HL-60 (cell line): ENCODE measurements around the gene HLA-DOB.

Source experiments
- DNase-seq, 2 experiments: peaks; one replicate each; pipeline ENCODE4 v3.0.0-alpha.2; 2010 to 2020; ENCODE audit warnings: low read depth in 1 of 2, low spot score in 1 of 2
- H3K27ac ChIP-seq: fragments of 250-450 bp; sonication (Bioruptor Pico); replicated peaks from 2 replicates; pipeline ENCODE4 v1.5.1; 2020; ENCODE audit warnings: mild to moderate bottlenecking, moderate library complexity
- H3K27me3 ChIP-seq: fragments of 250-450 bp; sonication (Bioruptor Pico); 2 replicates; pipeline ENCODE4 v1.5.1; 2021; ENCODE audit warnings: mild to moderate bottlenecking, moderate library complexity; ENCODE audit not compliant: insufficient read depth, poor library complexity, severe bottlenecking
- H3K4me3 ChIP-seq: replicated peaks from 2 replicates; pipeline ENCODE4 v1.5.1; 2011; ENCODE audit warnings: mild to moderate bottlenecking, control low read depth, low read length; ENCODE audit not compliant: insufficient read depth
- GABPA ChIP-seq: IDR thresholded peaks from 2 replicates; pipeline ENCODE4 v1.6.1; 2012; ENCODE audit warnings: low read depth
- POLR2AphosphoS5 ChIP-seq: IDR thresholded peaks from 2 replicates; pipeline ENCODE4 v1.6.1; 2012; ENCODE audit warnings: low read depth
- REST ChIP-seq: IDR thresholded peaks from 2 replicates; pipeline ENCODE4 v1.6.1; 2012; ENCODE audit warnings: low read depth; ENCODE audit not compliant: insufficient replicate concordance
- SPI1 ChIP-seq: IDR thresholded peaks from 2 replicates; pipeline ENCODE4 v1.6.1; 2012; ENCODE audit warnings: low read depth, mild to moderate bottlenecking, borderline replicate concordance
- TF ChIP-seq, protein P1 (sequence below): IDR thresholded peaks from one replicate; pipeline ENCODE4 v1.5.1; 2011; ENCODE audit warnings: low read length, control low read depth, inconsistent platforms; ENCODE audit not compliant: insufficient read depth

Gene HLA-DOB

GRCh38 chr6:32847795-32848194 lies 31.0 kb upstream of the HLA-DOB start:
- TF ChIP-seq, protein P1, sequence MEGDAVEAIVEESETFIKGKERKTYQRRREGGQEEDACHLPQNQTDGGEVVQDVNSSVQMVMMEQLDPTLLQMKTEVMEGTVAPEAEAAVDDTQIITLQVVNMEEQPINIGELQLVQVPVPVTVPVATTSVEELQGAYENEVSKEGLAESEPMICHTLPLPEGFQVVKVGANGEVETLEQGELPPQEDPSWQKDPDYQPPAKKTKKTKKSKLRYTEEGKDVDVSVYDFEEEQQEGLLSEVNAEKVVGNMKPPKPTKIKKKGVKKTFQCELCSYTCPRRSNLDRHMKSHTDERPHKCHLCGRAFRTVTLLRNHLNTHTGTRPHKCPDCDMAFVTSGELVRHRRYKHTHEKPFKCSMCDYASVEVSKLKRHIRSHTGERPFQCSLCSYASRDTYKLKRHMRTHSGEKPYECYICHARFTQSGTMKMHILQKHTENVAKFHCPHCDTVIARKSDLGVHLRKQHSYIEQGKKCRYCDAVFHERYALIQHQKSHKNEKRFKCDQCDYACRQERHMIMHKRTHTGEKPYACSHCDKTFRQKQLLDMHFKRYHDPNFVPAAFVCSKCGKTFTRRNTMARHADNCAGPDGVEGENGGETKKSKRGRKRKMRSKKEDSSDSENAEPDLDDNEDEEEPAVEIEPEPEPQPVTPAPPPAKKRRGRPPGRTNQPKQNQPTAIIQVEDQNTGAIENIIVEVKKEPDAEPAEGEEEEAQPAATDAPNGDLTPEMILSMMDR = no peak
- TF ChIP-seq REST (no peak), SPI1 (no peak), GABPA (no peak), POLR2AphosphoS5 (no peak)
- no peaks in the 10 kb centered on the region for H3K27me3 ChIP-seq
- no peak overlapping the region for H3K4me3 ChIP-seq
- DNase-seq = no peak
- no peak overlapping the region for H3K27ac ChIP-seq

DNA sequence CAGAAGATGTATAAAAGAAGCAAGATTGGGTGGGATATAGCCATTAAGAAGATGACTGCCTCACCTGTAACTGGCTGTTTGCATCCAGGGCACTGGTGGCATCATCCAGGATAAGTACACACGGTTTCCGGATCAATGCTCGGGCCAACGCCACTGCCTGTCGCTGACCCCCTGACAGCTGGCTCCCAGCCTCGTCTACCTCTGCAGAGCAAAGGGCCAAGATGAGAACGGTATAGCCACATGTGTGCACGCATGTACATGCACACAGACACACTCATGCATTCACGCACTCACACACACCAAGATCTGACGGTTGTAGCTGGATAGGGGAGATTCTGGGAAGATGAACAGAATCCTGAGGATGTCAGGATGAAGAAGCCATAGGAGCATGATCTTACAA lies 30.2 kb upstream of the HLA-DOB start:
- Histone ChIP-seq H3K27ac (no peak overlapping the region), H3K27me3 (no peaks in the 10 kb centered on the region), H3K4me3 (no peak overlapping the region)
- TF ChIP-seq REST = no peak
- TF ChIP-seq POLR2AphosphoS5 = no peak
- TF ChIP-seq, protein P1 = no peak
- no peak for TF ChIP-seq SPI1
- TF ChIP-seq GABPA = no peak
- no peak for DNase-seq

DNA sequence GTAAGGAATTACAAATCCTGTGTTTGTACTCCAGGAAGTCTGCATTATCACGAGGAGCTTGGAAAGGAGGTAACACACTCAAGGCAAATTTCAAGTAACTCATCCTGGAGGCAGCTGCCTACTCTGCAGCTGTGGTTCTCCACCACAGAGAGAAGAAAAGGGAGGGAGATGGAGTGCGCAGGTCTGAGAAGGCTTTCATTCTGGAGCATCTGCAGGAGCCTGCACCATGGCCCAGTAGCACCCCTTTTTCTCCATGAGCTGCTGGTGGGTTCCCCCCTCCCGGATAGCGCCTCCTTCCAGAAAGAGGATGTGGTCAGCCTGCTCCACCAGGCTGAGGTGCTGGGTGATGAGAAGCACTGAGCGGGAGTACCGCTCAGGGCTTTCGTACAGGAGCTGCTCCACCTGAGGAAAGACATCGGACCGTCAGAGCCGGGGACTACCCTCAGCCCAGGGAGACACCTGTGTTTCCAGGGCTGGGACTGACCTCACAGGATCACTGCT lies 28.6 kb upstream of the HLA-DOB start:
- H3K27me3 ChIP-seq = no peaks in the 10 kb centered on the region
- DNase-seq = peak; percentile 68 to 90
- TF ChIP-seq, protein P1 = no peak
- peak; percentile 95 for TF ChIP-seq SPI1
- TF ChIP-seq REST = no peak
- no peak for TF ChIP-seq GABPA
- TF ChIP-seq POLR2AphosphoS5 = peak; percentile 24; the same call in 1 of the 2 replicates
- peak overlapping the region; percentile 91 for H3K27ac ChIP-seq
- H3K4me3 ChIP-seq = peak overlapping the region; percentile 71
